Right lobe of liver (tissue), 6 donors: ENCODE data around the gene TMEM132D. TPM values are rescaled to one million over a fixed set of nuclear protein-coding genes. Genes with fewer than 3 reads are reported as not detected.
A peak's percentile ranks its signal among the peaks of the same experiment; 100 is the strongest.

Experiments used
- ATAC-seq, 4 donors: fragments of 200-7000 bp; cut with Tn5 transposase; one replicate each; pipeline ENCODE4 v1.9.1; 2020; ENCODE audit warnings: mild to moderate bottlenecking in 4 of 4, moderate library complexity in 4 of 4
- DNase-seq, 3 donors: peaks; one replicate each; pipeline ENCODE4 v3.0.0-alpha.2; 2020
- H3K27ac ChIP-seq, 3 donors: fragments of 200-600 bp; one replicate each; pipeline ENCODE4 v1.8.0; 2022
- H3K27me3 ChIP-seq, 2 donors: fragments of 200-600 bp; one replicate each; pipeline ENCODE4 v1.8.0; 2022
- H3K36me3 ChIP-seq, 4 donors: fragments of 200-600 bp; sonication (generic) in 1 of 4; one replicate each; pipeline versions ENCODE4 v1.5.1 to v1.8.0; 2017 to 2022; ENCODE audit warnings: control low read depth in 1 of 4
- H3K4me1 ChIP-seq, 4 donors: fragments of 200-600 bp; sonication (generic) in 1 of 4; one replicate each; pipeline versions ENCODE4 v1.5.1 to v1.8.0; 2017 to 2022; ENCODE audit warnings: control low read depth in 1 of 4
- H3K4me3 ChIP-seq, 3 donors: fragments of 200-600 bp; one replicate each; pipeline ENCODE4 v1.8.0; 2022
- H3K9me3 ChIP-seq, 4 donors: fragments of 200-600 bp; sonication (generic) in 1 of 4; one replicate each; pipeline versions ENCODE4 v1.5.1 to v1.8.0; 2017 to 2022; ENCODE audit warnings: control low read depth in 1 of 4
- CTCF ChIP-seq, 4 donors: fragments of 200-600 bp in 3 of 4; fragments of 450-650 bp in 1 of 4; IDR thresholded peaks; one replicate each; pipeline versions ENCODE4 v1.5.1 to v1.8.0; 2016 to 2022; ENCODE audit warnings: antibody characterized with exemption in 4 of 4, mild to moderate bottlenecking in 2 of 4
- POLR2A ChIP-seq: fragments of 450-650 bp; IDR thresholded peaks from one replicate; pipeline ENCODE4 v1.6.1; 2017; ENCODE audit warnings: antibody characterized with exemption, mild to moderate bottlenecking
- WGBS: methylation state at CpG from one replicate; pipeline ENCODE4 v1.1.6; 2018; ENCODE audit warnings: low coverage, low lambda C conversion rate; ENCODE audit not compliant: insufficient coverage; ENCODE audit errors: missing lambda C conversion rate; 5-methylcytosine and 5-hydroxymethylcytosine counted together
- intact Hi-C, 2 donors: fragments of 100-400 bp; cut with DNase I; formaldehyde crosslinking; loops; one replicate each; pipeline versions ENCODE4 v1.11.2 to v1.14.1; 2022
- total RNA-seq, 6 experiments: library from RNA; depleted of rRNA in 2 of 6; stranded (reverse); fragments of >200 nt in 2 of 6; fragmentation: NEBNext Ultra II Directional in 3 of 6; extraction: Animal tissue kit (Norgen Biotek cat#: 25700) in 3 of 6; gene quantifications; one replicate each; pipeline versions ENCODE4 v1.1.0 to v1.2.4, GENCODE V29; 2016 to 2023
- donor health status: DM: no; HTN: yes; CAD: no.
- donor health status: DM: no; HTN: no; CAD: no.
- donor health status: DM: no; HTN: no; CAD: no.
- donor health status: DM: no; HTN: yes; CAD: no.
- donor health status: DM: no; HTN: yes; CAD: no.

Gene TMEM132D
- total RNA-seq, 6 experiments from 2014 or later, result 0.10 to 0.35 (median 0.33) TPM; not detected in 3

DNA sequence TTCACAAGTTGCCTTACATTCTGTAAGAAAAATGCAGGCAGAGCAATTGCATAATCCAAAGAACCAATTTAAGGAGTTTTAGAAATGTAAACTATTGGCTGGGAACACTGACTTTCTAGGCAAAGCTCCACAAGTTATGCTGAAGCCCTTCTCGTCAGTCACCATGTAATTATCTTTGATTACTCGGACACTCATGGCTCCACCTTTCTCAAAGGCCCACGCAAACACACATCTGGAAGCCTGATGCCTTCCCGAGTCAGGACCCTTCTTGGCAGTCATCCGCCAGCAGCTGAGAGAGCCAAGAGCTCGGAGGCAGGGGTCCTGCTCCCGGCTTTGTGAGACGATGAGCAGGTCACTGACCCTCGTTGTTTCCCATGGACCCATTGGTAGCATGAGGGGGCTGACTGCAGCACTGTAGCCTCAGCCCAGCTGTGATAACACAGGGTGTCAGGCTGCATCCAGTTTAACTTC lies 202.2 kb downstream of the TMEM132D start:
- Histone ChIP-seq H3K4me3 (no peak overlapping the region), H3K36me3 (no peaks in the 10 kb centered on the region), H3K27ac (no peak overlapping the region), H3K9me3 (peaks cover 0 to 7% (median 0%) of the 10 kb centered on the region in 4 donors), H3K27me3 (no peaks in the 10 kb centered on the region), H3K4me1 (no peaks in the 10 kb centered on the region)
- DNase-seq (no peak), ATAC-seq (no peak)
- TF ChIP-seq POLR2A, result no peak
- TF ChIP-seq CTCF (IDR thresholded peaks at IDR 0.05), result no peak
- WGBS, result 66% methylated on average over 7 of the region's 9 CpGs
- intact Hi-C loops, result no loop called here

- Histone ChIP-seq H3K9me3 (no peaks in the 10 kb centered on the region), H3K27ac (no peak overlapping the region), H3K4me3 (no peak overlapping the region), H3K27me3 (no peaks in the 10 kb centered on the region), H3K4me1 (no peaks in the 10 kb centered on the region), H3K36me3 (no peaks in the 10 kb centered on the region)
- DNase-seq (no peak), ATAC-seq (peak in 1 of 4 donors; percentile 33)
- no peak for TF ChIP-seq CTCF (IDR thresholded peaks at IDR 0.05)
- TF ChIP-seq POLR2A, result no peak
- WGBS, result 77% methylated on average over 12 of the region's 22 CpGs
- intact Hi-C loops, result no loop called here
Measured at GRCh38 chr12:129700036-129700435, 203.8 kb downstream of the TMEM132D start.

GRCh38 chr12:129696926-129697325 lies 206.9 kb downstream of the TMEM132D start:
- WGBS, result 48% methylated on average over 3 of the region's 11 CpGs
- no peaks in the 10 kb centered on the region for H3K36me3 ChIP-seq
- H3K9me3 ChIP-seq, result no peaks in the 10 kb centered on the region
- TF ChIP-seq CTCF (IDR thresholded peaks at IDR 0.05), result no peak
- no peak for TF ChIP-seq POLR2A
- H3K27ac ChIP-seq, result no peak overlapping the region
- H3K4me3 ChIP-seq, result no peak overlapping the region
- intact Hi-C loops, result no loop called here
- no peaks in the 10 kb centered on the region for H3K4me1 ChIP-seq
- no peak for ATAC-seq
- DNase-seq, result no peak
- no peaks in the 10 kb centered on the region for H3K27me3 ChIP-seq

GRCh38 chr12:129696405-129696804 lies 207.4 kb downstream of the TMEM132D start:
- Histone ChIP-seq H3K9me3 (no peaks in the 10 kb centered on the region), H3K27me3 (no peaks in the 10 kb centered on the region), H3K4me3 (no peak overlapping the region), H3K27ac (no peak overlapping the region), H3K4me1 (no peaks in the 10 kb centered on the region), H3K36me3 (no peaks in the 10 kb centered on the region)
- 13% methylated on average over 5 of the region's 5 CpGs for WGBS
- no peak for DNase-seq
- no peak for TF ChIP-seq CTCF (IDR thresholded peaks at IDR 0.05)
- TF ChIP-seq POLR2A, result no peak
- intact Hi-C loops, result no loop called here
- no peak for ATAC-seq

- ATAC-seq (no peak), DNase-seq (no peak)
- TF ChIP-seq CTCF (IDR thresholded peaks at IDR 0.05) (no peak), POLR2A (no peak)
- Histone ChIP-seq H3K36me3 (no peaks in the 10 kb centered on the region), H3K27ac (no peak overlapping the region), H3K27me3 (no peaks in the 10 kb centered on the region), H3K4me3 (no peak overlapping the region), H3K9me3 (no peaks in the 10 kb centered on the region), H3K4me1 (no peaks in the 10 kb centered on the region)
- WGBS, result 66% methylated on average over 2 of the region's 8 CpGs
- intact Hi-C loops, result no loop called here
Measured at GRCh38 chr12:129693731-129694130, 210.1 kb downstream of the TMEM132D start.
